ENCODE results near the gene ADGRV1.

DNA sequence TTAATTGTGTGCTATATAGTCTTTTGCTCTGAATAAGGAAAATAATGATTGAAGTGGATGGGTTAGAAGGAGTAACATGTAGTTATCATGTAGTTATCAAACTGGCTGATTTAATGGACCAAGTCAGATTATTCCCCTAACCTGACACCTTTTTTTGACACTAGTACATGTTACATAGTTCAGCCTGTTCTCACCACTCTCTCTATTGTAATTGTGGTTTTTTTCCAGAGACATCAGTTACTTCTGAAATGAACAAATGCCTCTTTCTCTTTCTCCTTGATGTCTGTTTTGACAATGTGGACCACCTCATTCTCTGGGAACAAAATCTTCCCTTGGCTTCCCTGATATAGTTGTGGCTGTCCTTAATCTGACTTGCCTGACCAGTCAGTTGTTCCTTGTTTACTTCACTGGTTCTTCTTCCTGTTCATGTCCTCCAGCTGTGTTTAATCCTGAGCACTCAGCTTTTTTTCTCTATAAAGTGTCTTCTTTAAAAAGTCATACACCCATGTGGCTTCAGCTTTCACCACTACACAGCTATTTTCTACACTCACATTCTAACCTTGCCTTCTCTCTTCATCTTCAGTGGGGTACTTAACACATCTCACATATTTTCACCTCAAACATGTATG lies 581.1 kb downstream of the ADGRV1 start:
- TF ChIP-seq, protein P1, sequence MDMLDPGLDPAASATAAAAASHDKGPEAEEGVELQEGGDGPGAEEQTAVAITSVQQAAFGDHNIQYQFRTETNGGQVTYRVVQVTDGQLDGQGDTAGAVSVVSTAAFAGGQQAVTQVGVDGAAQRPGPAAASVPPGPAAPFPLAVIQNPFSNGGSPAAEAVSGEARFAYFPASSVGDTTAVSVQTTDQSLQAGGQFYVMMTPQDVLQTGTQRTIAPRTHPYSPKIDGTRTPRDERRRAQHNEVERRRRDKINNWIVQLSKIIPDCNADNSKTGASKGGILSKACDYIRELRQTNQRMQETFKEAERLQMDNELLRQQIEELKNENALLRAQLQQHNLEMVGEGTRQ (IDR thresholded peaks at IDR 0.05; ENCODE audit: borderline replicate concordance, low read depth, low read length): no peak
- TF ChIP-seq, protein P2, sequence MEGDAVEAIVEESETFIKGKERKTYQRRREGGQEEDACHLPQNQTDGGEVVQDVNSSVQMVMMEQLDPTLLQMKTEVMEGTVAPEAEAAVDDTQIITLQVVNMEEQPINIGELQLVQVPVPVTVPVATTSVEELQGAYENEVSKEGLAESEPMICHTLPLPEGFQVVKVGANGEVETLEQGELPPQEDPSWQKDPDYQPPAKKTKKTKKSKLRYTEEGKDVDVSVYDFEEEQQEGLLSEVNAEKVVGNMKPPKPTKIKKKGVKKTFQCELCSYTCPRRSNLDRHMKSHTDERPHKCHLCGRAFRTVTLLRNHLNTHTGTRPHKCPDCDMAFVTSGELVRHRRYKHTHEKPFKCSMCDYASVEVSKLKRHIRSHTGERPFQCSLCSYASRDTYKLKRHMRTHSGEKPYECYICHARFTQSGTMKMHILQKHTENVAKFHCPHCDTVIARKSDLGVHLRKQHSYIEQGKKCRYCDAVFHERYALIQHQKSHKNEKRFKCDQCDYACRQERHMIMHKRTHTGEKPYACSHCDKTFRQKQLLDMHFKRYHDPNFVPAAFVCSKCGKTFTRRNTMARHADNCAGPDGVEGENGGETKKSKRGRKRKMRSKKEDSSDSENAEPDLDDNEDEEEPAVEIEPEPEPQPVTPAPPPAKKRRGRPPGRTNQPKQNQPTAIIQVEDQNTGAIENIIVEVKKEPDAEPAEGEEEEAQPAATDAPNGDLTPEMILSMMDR (IDR thresholded peaks at IDR 0.05): no peak

Measured in SK-N-SH (cell line).